Ovary (tissue), 3 donors: Measurements from ENCODE around the gene PIK3R2.

ENCODE experiments used
- EP300 ChIP-seq: sonication (generic); formaldehyde crosslinking; IDR thresholded peaks from one replicate; pipeline ENCODE4 v1.6.1; 2017; ENCODE audit warnings: antibody characterized with exemption
- POLR2A ChIP-seq: fragments of 450-650 bp; IDR thresholded peaks from one replicate; pipeline ENCODE4 v1.6.1; 2017; ENCODE audit warnings: antibody characterized with exemption, mild to moderate bottlenecking, moderate library complexity
- TF ChIP-seq, protein P1 (sequence below), 3 donors: fragments of 450-650 bp in 2 of 3; fragments of 200-600 bp in 1 of 3; IDR thresholded peaks; one replicate each; pipeline versions ENCODE4 v1.5.1 to v1.8.0; 2016 to 2022; ENCODE audit warnings: antibody characterized with exemption in 3 of 3, mild to moderate bottlenecking in 1 of 3
- donor health status: DM: no; HTN: no; CAD: no.

DNA sequence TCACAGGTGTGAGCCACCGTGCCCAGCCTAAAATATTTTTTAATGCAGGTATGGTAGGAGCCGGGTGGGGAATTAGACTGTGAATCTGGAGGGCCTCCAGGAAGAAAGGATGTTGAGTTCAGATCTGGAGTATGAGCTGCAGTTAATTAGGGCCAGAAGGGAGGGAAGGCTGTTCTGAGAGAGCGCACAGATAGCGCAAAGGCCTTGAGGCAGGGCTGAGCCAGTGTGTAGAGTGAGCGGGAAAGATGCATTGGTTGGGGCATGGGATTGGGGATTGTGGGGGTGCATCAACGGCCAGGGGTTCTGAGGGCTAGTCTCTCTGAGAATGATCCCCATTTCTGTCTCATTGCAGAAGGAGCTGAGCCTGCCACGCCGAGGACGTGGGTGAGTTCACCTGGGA lies 45.7 kb upstream of the PIK3R2 start:
- TF ChIP-seq, protein P1, sequence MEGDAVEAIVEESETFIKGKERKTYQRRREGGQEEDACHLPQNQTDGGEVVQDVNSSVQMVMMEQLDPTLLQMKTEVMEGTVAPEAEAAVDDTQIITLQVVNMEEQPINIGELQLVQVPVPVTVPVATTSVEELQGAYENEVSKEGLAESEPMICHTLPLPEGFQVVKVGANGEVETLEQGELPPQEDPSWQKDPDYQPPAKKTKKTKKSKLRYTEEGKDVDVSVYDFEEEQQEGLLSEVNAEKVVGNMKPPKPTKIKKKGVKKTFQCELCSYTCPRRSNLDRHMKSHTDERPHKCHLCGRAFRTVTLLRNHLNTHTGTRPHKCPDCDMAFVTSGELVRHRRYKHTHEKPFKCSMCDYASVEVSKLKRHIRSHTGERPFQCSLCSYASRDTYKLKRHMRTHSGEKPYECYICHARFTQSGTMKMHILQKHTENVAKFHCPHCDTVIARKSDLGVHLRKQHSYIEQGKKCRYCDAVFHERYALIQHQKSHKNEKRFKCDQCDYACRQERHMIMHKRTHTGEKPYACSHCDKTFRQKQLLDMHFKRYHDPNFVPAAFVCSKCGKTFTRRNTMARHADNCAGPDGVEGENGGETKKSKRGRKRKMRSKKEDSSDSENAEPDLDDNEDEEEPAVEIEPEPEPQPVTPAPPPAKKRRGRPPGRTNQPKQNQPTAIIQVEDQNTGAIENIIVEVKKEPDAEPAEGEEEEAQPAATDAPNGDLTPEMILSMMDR (IDR thresholded peaks at IDR 0.05): no peak
- TF ChIP-seq POLR2A: no peak
- no peak for TF ChIP-seq EP300
